Cardiac fibroblast (primary cell): Measurements from ENCODE around the gene B4GALT4.
"Not testable (repeated sequence)": the region's sequence is repeated elsewhere in the genome, so short reads cannot be mapped to it uniquely, and the experiment has no call there.

Experiments used
- DNase-seq, 2 donors: peaks; one replicate each; pipeline versions ENCODE4 v3.0.0 to v3.0.0-alpha.2; 2010; ENCODE audit warnings: low read depth in 2 of 2
- H3K4me3 ChIP-seq, 2 donors: replicated peaks in 1 of 2; 1 replicate in 1 of 2; 2 replicates in 1 of 2; pipeline ENCODE4 v1.5.1; 2011; ENCODE audit warnings: low read depth in 2 of 2, low read length in 2 of 2, mild to moderate bottlenecking in 2 of 2, moderate library complexity in 1 of 2
- TF ChIP-seq, protein P1 (sequence below): IDR thresholded peaks from one replicate; pipeline ENCODE4 v1.5.1; 2011; ENCODE audit warnings: low read depth, mild to moderate bottlenecking, low read length, inconsistent platforms

B4GALT4 gene

DNA sequence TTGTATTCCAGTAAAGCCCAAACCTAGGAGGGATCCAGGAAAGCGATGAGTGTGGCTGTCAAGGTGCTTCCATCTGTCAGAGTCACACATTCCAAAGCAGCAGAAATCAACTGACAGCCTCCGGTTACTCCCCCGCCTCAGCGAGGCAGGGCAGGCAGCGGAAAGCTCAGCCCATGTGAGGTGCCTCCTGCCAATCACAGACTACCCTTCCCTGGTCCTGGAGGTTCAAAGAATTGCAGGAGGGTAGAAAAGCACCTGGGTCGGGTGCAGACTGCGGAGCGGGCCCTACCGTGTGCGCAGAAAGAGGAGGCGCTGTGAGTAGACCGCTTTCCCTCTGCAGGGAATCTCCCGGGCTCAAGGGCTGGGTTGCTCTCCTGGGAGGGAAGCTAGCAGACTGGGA lies 67.4 kb downstream of the B4GALT4 start, which contains the start of gene UPK1B:
TSS of gene UPK1B (plus strand) at position 274 of the 400 bp plus-strand sequence. CDS start 13,144 bp downstream, outside the sequence.
- TF ChIP-seq, protein P1, sequence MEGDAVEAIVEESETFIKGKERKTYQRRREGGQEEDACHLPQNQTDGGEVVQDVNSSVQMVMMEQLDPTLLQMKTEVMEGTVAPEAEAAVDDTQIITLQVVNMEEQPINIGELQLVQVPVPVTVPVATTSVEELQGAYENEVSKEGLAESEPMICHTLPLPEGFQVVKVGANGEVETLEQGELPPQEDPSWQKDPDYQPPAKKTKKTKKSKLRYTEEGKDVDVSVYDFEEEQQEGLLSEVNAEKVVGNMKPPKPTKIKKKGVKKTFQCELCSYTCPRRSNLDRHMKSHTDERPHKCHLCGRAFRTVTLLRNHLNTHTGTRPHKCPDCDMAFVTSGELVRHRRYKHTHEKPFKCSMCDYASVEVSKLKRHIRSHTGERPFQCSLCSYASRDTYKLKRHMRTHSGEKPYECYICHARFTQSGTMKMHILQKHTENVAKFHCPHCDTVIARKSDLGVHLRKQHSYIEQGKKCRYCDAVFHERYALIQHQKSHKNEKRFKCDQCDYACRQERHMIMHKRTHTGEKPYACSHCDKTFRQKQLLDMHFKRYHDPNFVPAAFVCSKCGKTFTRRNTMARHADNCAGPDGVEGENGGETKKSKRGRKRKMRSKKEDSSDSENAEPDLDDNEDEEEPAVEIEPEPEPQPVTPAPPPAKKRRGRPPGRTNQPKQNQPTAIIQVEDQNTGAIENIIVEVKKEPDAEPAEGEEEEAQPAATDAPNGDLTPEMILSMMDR, result no peak
- no peak for DNase-seq
- no peak within 1 kb of the TSS for H3K4me3 ChIP-seq

DNA sequence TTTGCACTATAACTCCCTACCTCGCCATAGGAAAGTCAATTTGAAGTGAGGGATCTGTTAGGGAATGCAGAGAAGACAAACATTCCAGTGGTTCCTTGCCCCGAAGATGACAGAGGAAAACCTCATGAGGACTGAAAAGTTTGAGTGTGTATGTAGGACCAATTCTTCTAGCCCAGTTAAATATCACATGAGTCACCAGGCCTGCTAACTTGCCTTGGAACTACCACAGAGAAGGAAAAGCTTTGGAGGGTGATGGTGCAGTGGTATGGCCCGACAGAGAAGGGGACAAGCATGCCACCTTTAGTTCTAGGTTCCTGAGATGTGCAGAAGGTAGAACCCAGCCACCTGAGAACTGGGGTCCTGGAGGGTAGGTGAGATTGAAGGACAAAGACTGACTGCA lies 69.9 kb downstream of the B4GALT4 start:
- no peak overlapping the region for H3K4me3 ChIP-seq
- TF ChIP-seq, protein P1, result no peak
- no peak for DNase-seq

DNA sequence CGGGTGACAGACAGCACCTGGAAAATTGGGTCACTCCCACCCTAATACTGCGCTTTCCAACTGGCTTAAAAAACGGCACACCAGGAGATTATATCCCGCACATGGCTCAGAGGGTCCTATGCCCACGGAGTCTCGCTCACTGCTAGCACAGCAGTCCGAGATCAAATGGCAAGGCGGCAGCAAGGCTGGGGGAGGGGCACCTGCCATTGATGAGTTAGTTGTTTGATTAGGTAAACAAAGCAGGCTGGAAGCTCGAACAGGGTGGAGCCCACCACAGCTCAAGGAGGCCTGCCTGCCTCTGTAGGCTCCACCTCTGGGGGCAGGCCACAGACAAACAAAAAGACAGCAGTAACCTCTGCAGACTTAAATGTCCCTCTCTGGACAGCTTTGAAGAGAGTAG lies 75.9 kb downstream of the B4GALT4 start:
- H3K4me3 ChIP-seq, DNase-seq: not testable (repeated sequence)
